Endothelial cell of umbilical vein (primary cell): ENCODE data around the gene BDKRB2. TPM values are rescaled to one million over a fixed set of nuclear protein-coding genes. Genes with fewer than 3 reads are reported as not detected.

Experiments
- BruUV-seq: library from RNA; stranded (reverse); fragments of 400-500 nt; replicated peaks from 2 replicates; lab custom pipeline; 2021; lab: Mats Ljungman, UMichigan
- CTCF ChIA-PET: fragments of 300-600, 350-600 bp; sonication (Branson Sonifier 250); formaldehyde crosslinking; loops from one replicate; lab custom pipeline; 2021; ENCODE audit warnings: antibody characterized with exemption, inconsistent platforms; lab: Charles Lee
- POLR2A ChIA-PET: fragments of 300-600, 350-600 bp; sonication (Branson Sonifier 250); formaldehyde crosslinking; loops from one replicate; lab custom pipeline; 2021; ENCODE audit warnings: antibody characterized with exemption, inconsistent platforms; lab: Charles Lee
- DNase-seq: peaks from one replicate; pipeline ENCODE4 v3.0.0-alpha.2; 2011; ENCODE audit warnings: low read depth, low spot score
- FAIRE-seq: peaks from 2 replicates; lab custom pipeline; 2011; peaks lifted over from hg19 to GRCh38; lab: Jason Lieb, UNC
- H2AFZ ChIP-seq: 2 replicates; pipeline ENCODE4 v1.6.0; 2012; ENCODE audit warnings: low read depth, low read length, control low read depth, inconsistent platforms
- H3K27ac ChIP-seq: 2 replicates; pipeline ENCODE4 v1.5.1; 2011; ENCODE audit warnings: low read depth, mild to moderate bottlenecking, control low read depth, low read length, moderate library complexity; ENCODE audit not compliant: insufficient read depth
- H3K27me3 ChIP-seq, 2 experiments: 2 replicates each; pipeline versions ENCODE4 v1.6.0 to v1.6.1; 2011; ENCODE audit warnings: low read length in 2 of 2, mixed read lengths in 1 of 2; ENCODE audit not compliant: control insufficient read depth in 2 of 2, insufficient read depth in 2 of 2
- H3K36me3 ChIP-seq, 2 experiments: 2 replicates in 1 of 2; 3 replicates in 1 of 2; pipeline ENCODE4 v1.5.1; 2011; ENCODE audit warnings: low read length in 2 of 2, mild to moderate bottlenecking in 1 of 2, moderate library complexity in 1 of 2; ENCODE audit not compliant: control insufficient read depth in 2 of 2, insufficient read depth in 2 of 2; ENCODE audit errors: extremely low read depth in 1 of 2
- H3K4me1 ChIP-seq: 3 replicates; pipeline ENCODE4 v1.5.1; 2011; ENCODE audit warnings: mild to moderate bottlenecking, low read length; ENCODE audit not compliant: control insufficient read depth, insufficient read depth; ENCODE audit errors: extremely low read depth
- H3K4me2 ChIP-seq: 2 replicates; pipeline ENCODE4 v1.6.1; 2011; ENCODE audit warnings: low read length, control low read depth, mixed read lengths; ENCODE audit not compliant: insufficient read depth
- H3K4me3 ChIP-seq, 3 experiments: fragments of 200-600 bp in 1 of 3; sonication (generic), shearing (Covaris generic) in 1 of 3; replicated peaks in 1 of 3; 2 replicates each; pipeline ENCODE4 v1.5.1; 2011 to 2016; ENCODE audit warnings: control low read depth in 3 of 3, low read length in 3 of 3, mild to moderate bottlenecking in 2 of 3, inconsistent platforms in 1 of 3, low read depth in 1 of 3, moderate library complexity in 1 of 3; ENCODE audit not compliant: insufficient read depth in 1 of 3
- H3K79me2 ChIP-seq: 2 replicates; pipeline ENCODE4 v1.6.0; 2012; ENCODE audit warnings: low read length, inconsistent platforms; ENCODE audit not compliant: control insufficient read depth, insufficient read depth
- H3K9ac ChIP-seq: replicated peaks from 2 replicates; pipeline ENCODE3; 2011; ENCODE audit warnings: low read length, control low read depth; ENCODE audit not compliant: insufficient read depth; ENCODE audit errors: extremely low read depth
- H3K9me1 ChIP-seq: replicated peaks from 3 replicates; pipeline ENCODE4 v1.6.0; 2011; ENCODE audit warnings: mild to moderate bottlenecking, low read length; ENCODE audit not compliant: control insufficient read depth, insufficient read depth; ENCODE audit errors: extremely low read depth
- H3K9me3 ChIP-seq: replicated peaks from 2 replicates; pipeline ENCODE4 v1.5.1; 2012; ENCODE audit warnings: low read length, inconsistent platforms; ENCODE audit not compliant: control insufficient read depth, insufficient read depth
- H4K20me1 ChIP-seq: replicated peaks from 2 replicates; pipeline ENCODE3; 2011; ENCODE audit warnings: mild to moderate bottlenecking, low read length; ENCODE audit not compliant: control insufficient read depth, insufficient read depth; ENCODE audit errors: extremely low read depth
- EZH2 ChIP-seq: IDR thresholded peaks from 2 replicates; pipeline ENCODE4 v1.6.1; 2012; ENCODE audit warnings: borderline replicate concordance, low read depth, mild to moderate bottlenecking, moderate library complexity, low read length, inconsistent platforms; ENCODE audit not compliant: severe bottlenecking
- FOS ChIP-seq: IDR thresholded peaks from 2 replicates; pipeline ENCODE4 v1.6.1; 2011; ENCODE audit warnings: mild to moderate bottlenecking, low read length, moderate library complexity, borderline replicate concordance; ENCODE audit not compliant: insufficient read depth
- GATA2 ChIP-seq: IDR thresholded peaks from 2 replicates; pipeline ENCODE4 v1.7.0; 2011; ENCODE audit warnings: low read depth, mild to moderate bottlenecking, moderate library complexity, mixed read lengths, low read length; ENCODE audit not compliant: insufficient read length, insufficient read depth
- JUN ChIP-seq: IDR thresholded peaks from 2 replicates; pipeline ENCODE4 v1.6.1; 2011; ENCODE audit warnings: borderline replicate concordance, low read depth; ENCODE audit not compliant: insufficient read length, insufficient read depth
- MYC ChIP-seq: IDR thresholded peaks from one replicate; pipeline ENCODE4 v1.6.1; 2011; ENCODE audit warnings: mild to moderate bottlenecking, low read depth, low read length
- POLR2A ChIP-seq: IDR thresholded peaks from 2 replicates; pipeline ENCODE4 v1.6.1; 2012; ENCODE audit warnings: low read depth, mild to moderate bottlenecking, control low read depth, low read length
- POLR2AphosphoS5 ChIP-seq: IDR thresholded peaks from 2 replicates; pipeline ENCODE4 v1.6.1; 2012; ENCODE audit warnings: low read depth, mild to moderate bottlenecking, control low read depth, low read length, moderate library complexity; ENCODE audit not compliant: insufficient read depth
- dilution Hi-C: fragments of 300-500 bp; cut with MboI; formaldehyde crosslinking; loops from one replicate; pipeline ENCODE4 v1.15.0; 2019; ENCODE audit warnings: low sequenced_read_pairs; ENCODE audit not compliant: extremely low pct_ligation_motif_present
- intact Hi-C: fragments of 100-400 bp; cut with micrococcal nuclease; formaldehyde crosslinking; loops from one replicate; pipeline ENCODE4 v1.10.0; 2022
- polyA plus RNA-seq, 4 experiments: library from polyadenylated mRNA; depleted of rRNA in 3 of 4; stranded (reverse) in 3 of 4; unstranded in 1 of 4; fragments of >200 nt; gene quantifications; 2 replicates each; pipeline versions ENCODE4 v1.2.1 to v1.2.3, GENCODE V29; 2011 to 2012; ENCODE audit warnings: missing spikeins in 1 of 4
- total RNA-seq: library from RNA; stranded (reverse); gene quantifications from 2 replicates; pipeline ENCODE4 v1.2.3, GENCODE V29; 2021
- TF ChIP-seq, protein P1 (sequence below), 2 donors: IDR thresholded peaks; 1 replicate in 1 of 2; 2 replicates in 1 of 2; pipeline ENCODE4 v1.5.1; 2011; ENCODE audit warnings: low read length in 2 of 2, mild to moderate bottlenecking in 2 of 2, moderate library complexity in 2 of 2, control low read depth in 1 of 2, inconsistent platforms in 1 of 2, low read depth in 1 of 2; ENCODE audit not compliant: insufficient read depth in 1 of 2; ENCODE audit errors: extremely low read depth in 1 of 2
- TF ChIP-seq, protein P2 (sequence below): IDR thresholded peaks from 2 replicates; pipeline ENCODE4 v1.6.1; 2011; ENCODE audit not compliant: insufficient read depth, insufficient read length

BDKRB2 gene
- total and polyA plus RNA-seq, 2 donors (not counting 3 experiments of a cell fraction or from before 2014, with no cell fraction given): 0.22 to 0.77 TPM

GRCh38 chr14:96274543-96274942, 69.9 kb downstream of the BDKRB2 start:
- no TSS peak for BruUV-seq
- Histone ChIP-seq H3K9ac (no peak overlapping the region), H3K9me3 (no peaks in the 10 kb centered on the region), H2AFZ (no peak overlapping the region), H3K4me2 (no peak overlapping the region), H3K36me3 (no peaks in the 10 kb centered on the region), H3K4me1 (no peaks in the 10 kb centered on the region), H3K27ac (no peak overlapping the region), H3K4me3 (no peak overlapping the region), H3K27me3 (no peaks in the 10 kb centered on the region), H3K9me1 (no peaks in the 10 kb centered on the region), H3K79me2 (no peaks in the 10 kb centered on the region), H4K20me1 (no peaks in the 10 kb centered on the region)
- no peak for FAIRE-seq
- dilution Hi-C loops: no loop called here
- intact Hi-C loops: loop anchor here (2.0 kb wide), 1 partner anchor 70 kb away; the partner anchor contains the start of gene BDKRB2
- TF ChIP-seq POLR2A: no peak
- no peak for TF ChIP-seq MYC
- TF ChIP-seq, protein P1, sequence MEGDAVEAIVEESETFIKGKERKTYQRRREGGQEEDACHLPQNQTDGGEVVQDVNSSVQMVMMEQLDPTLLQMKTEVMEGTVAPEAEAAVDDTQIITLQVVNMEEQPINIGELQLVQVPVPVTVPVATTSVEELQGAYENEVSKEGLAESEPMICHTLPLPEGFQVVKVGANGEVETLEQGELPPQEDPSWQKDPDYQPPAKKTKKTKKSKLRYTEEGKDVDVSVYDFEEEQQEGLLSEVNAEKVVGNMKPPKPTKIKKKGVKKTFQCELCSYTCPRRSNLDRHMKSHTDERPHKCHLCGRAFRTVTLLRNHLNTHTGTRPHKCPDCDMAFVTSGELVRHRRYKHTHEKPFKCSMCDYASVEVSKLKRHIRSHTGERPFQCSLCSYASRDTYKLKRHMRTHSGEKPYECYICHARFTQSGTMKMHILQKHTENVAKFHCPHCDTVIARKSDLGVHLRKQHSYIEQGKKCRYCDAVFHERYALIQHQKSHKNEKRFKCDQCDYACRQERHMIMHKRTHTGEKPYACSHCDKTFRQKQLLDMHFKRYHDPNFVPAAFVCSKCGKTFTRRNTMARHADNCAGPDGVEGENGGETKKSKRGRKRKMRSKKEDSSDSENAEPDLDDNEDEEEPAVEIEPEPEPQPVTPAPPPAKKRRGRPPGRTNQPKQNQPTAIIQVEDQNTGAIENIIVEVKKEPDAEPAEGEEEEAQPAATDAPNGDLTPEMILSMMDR (IDR thresholded peaks at IDR 0.05; ENCODE audit: extremely low read depth in 1 of 2, insufficient read depth in 1 of 2, low read depth in 1 of 2, low read length in 2 of 2): no peak
- no peak for TF ChIP-seq POLR2AphosphoS5
- TF ChIP-seq FOS: no peak
- TF ChIP-seq, protein P2, sequence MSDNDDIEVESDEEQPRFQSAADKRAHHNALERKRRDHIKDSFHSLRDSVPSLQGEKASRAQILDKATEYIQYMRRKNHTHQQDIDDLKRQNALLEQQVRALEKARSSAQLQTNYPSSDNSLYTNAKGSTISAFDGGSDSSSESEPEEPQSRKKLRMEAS: no peak
- TF ChIP-seq JUN: no peak
- no peak for TF ChIP-seq GATA2
- TF ChIP-seq EZH2: no peak
- POLR2A ChIA-PET: no interaction called here
- CTCF ChIA-PET: interaction anchor here (0.7 to 4.1 kb wide), 13 partner anchors 12 to 746 kb away, joined by 3 to 42 read pairs (median 4); no protein-coding TSS in a partner anchor
- no peak for DNase-seq
